Activated T-cell treated with anti-CD3 and anti-CD28 coated beads, Interleukin-2, amount 50 U/mL, for 48 hours (primary cell): ENCODE results near the gene HTR2C.
A peak's percentile ranks its signal among the peaks of the same experiment; 100 is the strongest.
"Not testable (repeated sequence)": the region's sequence is repeated elsewhere in the genome, so short reads cannot be mapped to it uniquely, and the experiment has no call there.

Experiments
- DNase-seq, 2 experiments: peaks; one replicate each; pipeline ENCODE4 v3.0.0-alpha.2; 2020

HTR2C gene

GRCh38 chrX:114715096-114715495, 131.2 kb downstream of the HTR2C start:
- no peak for DNase-seq

- DNase-seq, result peak in 1 of 2 experiments; percentile 15
Observed at GRCh38 chrX:114717921-114718320, 134.0 kb downstream of the HTR2C start.

DNA sequence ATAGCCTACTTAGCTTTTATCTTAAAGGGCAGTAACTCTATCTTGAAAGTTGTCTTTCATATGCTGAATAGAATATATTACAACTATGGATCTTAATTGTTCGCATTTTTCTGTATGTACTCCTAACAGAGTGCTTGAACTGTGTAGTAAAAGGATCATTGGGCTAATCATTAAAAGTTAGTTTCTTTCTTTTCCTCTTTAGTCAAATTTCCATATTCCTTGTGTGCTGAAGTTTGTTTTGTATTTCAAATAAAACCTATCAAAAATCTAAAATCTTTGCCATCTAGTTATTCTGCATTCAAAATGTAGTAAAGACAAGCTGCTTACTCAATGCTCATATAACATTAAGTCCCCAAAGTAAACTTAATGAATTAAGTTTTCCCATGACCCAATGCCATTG, 182.7 kb downstream of the HTR2C start:
- DNase-seq, result no peak

GRCh38 chrX:114774691-114775090, 190.8 kb downstream of the HTR2C start:
- no peak for DNase-seq

DNA sequence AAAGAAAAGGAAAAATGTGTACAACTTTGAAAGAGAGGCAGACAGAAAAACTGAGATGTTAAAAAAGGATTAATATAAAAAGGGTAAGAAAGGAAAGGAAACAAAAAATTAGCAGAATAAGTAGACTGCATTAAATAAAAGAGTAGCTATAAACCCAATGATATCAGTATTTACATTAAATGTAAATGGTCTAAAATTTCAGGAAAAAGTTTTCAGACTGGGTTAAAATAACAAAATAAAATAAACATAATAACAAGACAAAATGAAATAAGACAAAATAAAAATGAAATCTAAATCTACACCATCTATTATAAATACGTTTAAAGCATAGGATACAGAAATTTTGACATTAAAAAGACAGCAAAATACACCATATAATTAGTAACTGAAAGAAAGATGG, 199.0 kb downstream of the HTR2C start:
- DNase-seq, result no peak

DNA sequence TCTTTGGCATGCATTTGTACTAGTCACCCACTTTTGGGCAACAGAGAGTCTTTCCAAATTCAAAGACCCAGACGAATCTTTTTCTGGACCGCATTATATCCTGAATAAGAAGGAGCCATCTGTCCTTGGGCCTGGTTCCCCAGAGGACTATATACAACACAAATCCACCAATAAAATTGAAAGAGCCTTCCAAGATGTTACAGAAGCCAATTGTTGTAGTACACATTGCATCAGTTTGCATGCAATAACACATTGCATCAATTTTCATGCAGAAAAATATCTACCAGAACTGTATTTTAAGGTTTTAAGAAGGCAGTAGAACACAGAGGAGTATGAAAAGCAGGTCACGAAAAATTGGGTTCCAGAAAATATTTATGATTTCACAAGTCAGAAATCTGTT, 203.2 kb downstream of the HTR2C start:
- no peak for DNase-seq

- no peak for DNase-seq
Observed at GRCh38 chrX:114797494-114797893, 213.6 kb downstream of the HTR2C start.

DNA sequence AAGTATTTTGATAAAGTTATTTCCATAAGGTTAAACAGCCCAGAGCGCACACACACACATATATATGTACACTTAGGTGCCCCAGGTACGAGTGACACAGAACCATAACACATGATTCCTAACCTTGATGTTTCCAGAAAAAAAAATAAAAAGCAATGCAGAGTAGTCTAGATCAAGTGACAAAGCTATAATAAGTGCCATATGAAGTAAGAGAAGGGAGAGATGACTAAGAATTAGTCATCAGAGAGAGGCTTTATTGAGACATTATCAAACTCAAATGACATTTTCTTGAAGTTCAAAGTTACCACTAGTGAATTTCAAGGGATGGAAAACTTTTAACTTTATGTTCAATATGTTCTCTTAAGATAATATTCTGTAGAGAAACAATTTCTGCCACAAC, 215.0 kb downstream of the HTR2C start:
- DNase-seq, result no peak

GRCh38 chrX:114800719-114801118, 216.8 kb downstream of the HTR2C start:
- no peak for DNase-seq

DNA sequence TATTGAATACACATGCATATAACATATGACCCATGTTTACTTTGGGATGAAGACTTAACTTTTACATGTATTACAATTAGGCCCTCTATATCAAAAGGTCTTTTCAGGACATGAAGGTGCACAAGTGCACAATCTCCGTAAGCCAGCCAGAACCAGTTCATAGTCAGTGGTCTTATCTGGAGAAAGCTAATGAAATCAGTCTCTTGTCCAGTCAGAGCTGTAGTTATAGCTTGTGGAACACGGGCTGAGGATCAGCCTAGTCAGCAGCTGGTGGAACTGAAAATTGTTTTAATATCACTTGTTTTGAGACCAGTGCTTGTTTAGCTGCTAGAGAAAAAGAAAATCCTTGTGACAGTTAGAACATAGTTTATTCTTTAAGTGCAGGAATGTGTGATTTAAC, 235.6 kb downstream of the HTR2C start:
- DNase-seq, result no peak

DNA sequence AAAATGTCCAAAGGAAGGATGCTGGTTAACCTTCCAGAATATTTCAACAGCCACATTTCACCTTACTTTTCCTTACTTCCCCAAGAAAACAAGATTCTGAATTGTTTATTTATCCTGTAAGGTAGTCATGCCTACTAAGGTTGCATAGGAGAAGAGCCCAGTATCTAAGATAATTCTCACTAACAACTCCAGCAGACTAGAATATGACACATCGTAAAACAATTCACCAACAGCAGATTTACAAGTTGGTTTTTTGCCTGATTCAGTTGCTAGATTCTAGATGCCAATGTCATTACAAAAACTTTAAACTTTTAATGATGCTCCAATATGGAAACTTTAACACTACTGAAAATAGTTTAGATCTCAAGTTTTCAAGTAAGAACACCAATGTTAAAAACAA, 257.2 kb downstream of the HTR2C start:
- DNase-seq, result no peak

DNA sequence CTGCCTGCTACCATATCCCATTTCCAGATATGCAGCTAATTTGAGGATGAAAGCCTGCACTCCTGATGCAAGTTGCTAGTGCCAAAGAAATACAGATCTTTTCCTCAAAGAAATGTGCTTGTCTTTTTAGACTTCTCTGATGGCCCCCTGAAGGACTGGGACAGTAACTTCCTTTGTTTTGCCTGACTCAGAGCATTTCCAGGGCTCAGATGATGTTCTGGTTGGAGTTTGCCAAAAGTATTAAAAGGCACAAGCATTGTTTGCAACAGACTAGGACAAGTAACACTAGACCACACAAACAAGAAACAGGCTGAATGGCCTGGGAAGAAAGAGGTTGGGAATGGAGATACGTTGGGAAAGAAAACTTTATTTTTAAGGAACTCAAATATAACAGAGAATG, 258.3 kb downstream of the HTR2C start:
- no peak for DNase-seq

- DNase-seq, result no peak
Observed at GRCh38 chrX:114889481-114889880, 305.6 kb downstream of the HTR2C start.

DNA sequence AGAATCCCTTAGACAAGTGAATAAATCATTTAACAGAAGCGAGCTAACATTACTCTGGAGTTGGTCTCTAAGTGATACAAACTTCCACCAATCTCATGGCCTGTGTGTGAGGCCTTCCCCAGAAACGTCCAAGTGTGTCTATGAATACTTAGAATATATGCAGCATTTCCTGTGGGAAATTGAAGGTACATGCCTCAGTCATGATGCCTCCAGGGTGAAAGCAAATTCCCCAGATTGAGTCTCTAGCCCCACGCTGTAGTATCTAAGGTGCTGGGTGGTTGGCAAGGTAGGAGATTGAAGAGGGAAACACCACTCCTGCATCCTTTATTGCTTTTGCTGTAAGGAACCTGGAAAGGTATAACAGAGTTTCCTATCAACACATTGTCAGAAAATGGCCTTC, 319.7 kb downstream of the HTR2C start:
- no peak for DNase-seq

GRCh38 chrX:114905251-114905650, 321.4 kb downstream of the HTR2C start:
- no peak for DNase-seq

- DNase-seq, result no peak
Observed at GRCh38 chrX:114906984-114907510, 323.2 kb downstream of the HTR2C start.

DNA sequence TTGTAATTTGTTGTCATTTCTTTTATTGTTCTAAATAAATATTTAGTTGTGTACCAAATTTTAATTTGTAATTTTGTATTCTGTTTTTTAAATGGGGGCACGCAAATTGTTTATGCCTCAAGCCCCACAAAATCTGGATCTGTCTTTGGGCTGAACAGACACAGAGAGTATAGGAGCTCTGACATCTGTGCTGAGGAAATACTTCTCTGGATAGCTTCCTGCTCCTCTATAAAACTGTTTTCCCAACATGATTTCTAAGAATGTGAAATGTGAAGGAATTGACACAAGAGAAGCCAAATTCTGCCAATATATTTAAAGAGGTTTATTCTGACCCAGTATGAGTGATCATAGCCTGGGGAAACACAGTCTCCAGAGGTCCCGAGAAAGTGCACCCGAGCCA, 340.5 kb downstream of the HTR2C start:
- DNase-seq, result no peak

GRCh38 chrX:114924856-114925255, 341.0 kb downstream of the HTR2C start:
- no peak for DNase-seq

DNA sequence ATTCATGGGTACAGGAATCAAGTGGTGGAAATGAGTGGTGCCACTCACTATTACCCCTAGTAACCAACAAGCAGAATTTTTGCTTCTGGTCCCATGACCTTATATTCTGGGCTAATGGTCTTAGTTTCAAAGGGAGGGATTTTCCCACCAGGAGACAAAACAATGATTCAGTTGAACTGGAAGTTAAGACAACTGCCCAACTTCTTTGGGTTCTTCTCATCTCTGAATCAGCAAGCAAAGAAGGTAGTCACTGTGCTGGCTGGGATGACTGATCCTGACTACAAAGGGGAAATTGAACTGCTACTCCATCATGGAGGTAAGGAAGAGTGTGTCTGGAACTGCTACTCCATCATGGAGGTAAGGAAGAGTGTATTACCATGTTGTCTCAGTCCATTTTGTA, 346.3 kb downstream of the HTR2C start:
- DNase-seq, result no peak

DNA sequence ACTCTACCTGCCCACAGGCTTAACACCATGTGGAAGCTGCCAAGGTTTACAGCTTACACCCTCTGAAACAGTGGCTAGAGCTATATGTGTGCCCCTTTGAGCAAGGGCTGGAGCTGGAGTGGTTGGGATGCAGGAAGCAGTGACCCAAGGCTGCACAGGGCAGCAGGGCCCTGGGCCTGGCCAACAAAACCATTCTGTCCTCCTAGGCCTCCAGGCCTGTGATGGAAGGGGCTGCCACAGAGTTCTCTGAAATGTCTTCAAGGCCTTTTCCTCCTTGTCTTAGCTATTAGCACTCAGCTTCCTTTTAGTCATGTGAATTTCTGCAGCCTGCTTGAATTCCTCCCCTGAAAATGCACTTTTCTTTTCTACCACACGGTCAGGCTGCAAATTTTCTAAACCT, 348.7 kb downstream of the HTR2C start:
- DNase-seq, result no peak

GRCh38 chrX:114933291-114933690, 349.4 kb downstream of the HTR2C start:
- not testable (repeated sequence) for DNase-seq

DNA sequence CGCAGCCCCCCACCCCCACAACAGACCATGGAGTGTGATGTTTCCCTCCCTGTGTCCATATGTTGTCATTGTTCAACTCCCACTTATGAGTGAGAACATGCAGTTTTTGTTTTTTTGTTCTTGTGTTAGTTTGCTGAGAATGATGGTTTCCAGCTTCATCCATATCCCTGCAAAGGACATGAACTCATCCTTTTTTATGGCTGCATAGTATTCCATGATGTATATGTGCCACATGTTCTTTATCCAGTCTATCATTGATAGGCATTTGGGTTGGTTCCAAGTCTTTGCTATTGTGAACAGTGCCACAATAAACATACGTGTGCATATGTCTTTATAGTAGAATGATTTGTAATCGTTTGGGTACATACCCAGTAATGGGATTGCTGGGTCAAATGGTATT, 353.2 kb downstream of the HTR2C start:
- not testable (repeated sequence) for DNase-seq

GRCh38 chrX:114952696-114953095, 368.8 kb downstream of the HTR2C start:
- DNase-seq, result no peak
